Esophagus muscularis mucosa (tissue), 4 donors: Measurements from ENCODE around the gene CTU2. TPM values are rescaled to one million over a fixed set of nuclear protein-coding genes. Genes with fewer than 3 reads are reported as not detected.

Experiments used
- DNase-seq: peaks from one replicate; pipeline ENCODE4 v3.0.0-alpha.2; 2017; ENCODE audit errors: extremely low spot score
- H3K27ac ChIP-seq, 4 donors: fragments of 200-600 bp; sonication (generic); replicated peaks in 1 of 4; 1 replicate in 3 of 4; 2 replicates in 1 of 4; pipeline ENCODE4 v1.5.1; 2016 to 2019; ENCODE audit warnings: mild to moderate bottlenecking in 1 of 4
- H3K27me3 ChIP-seq, 4 donors: fragments of 200-600 bp; sonication (generic); one replicate each; pipeline versions ENCODE4 v1.5.1 to v1.6.0; 2016 to 2019
- H3K36me3 ChIP-seq, 4 donors: fragments of 200-600 bp; sonication (generic); one replicate each; pipeline ENCODE4 v1.5.1; 2016 to 2019
- H3K4me1 ChIP-seq, 4 donors: fragments of 200-600 bp; sonication (generic); one replicate each; pipeline ENCODE4 v1.5.1; 2016 to 2019
- H3K4me3 ChIP-seq, 4 donors: fragments of 200-600 bp; sonication (generic); 1 replicate in 2 of 4; 2 replicates in 2 of 4; pipeline ENCODE4 v1.5.1; 2016 to 2019; ENCODE audit warnings: mild to moderate bottlenecking in 4 of 4, moderate library complexity in 1 of 4
- H3K9me3 ChIP-seq, 4 donors: fragments of 200-600 bp; sonication (generic); 1 replicate in 3 of 4; 2 replicates in 1 of 4; pipeline ENCODE4 v1.5.1; 2016 to 2019
- CTCF ChIP-seq, 3 experiments: fragments of 200-600 bp in 2 of 3; fragments of 450-650 bp in 1 of 3; sonication (generic) in 2 of 3; IDR thresholded peaks; one replicate each; pipeline ENCODE4 v1.5.1; 2017 to 2019; ENCODE audit warnings: antibody characterized with exemption in 3 of 3, mild to moderate bottlenecking in 2 of 3, moderate library complexity in 1 of 3
- EP300 ChIP-seq: sonication (generic); formaldehyde crosslinking; IDR thresholded peaks from one replicate; pipeline ENCODE4 v1.6.1; 2017; ENCODE audit warnings: antibody characterized with exemption
- POLR2A ChIP-seq: fragments of 450-650 bp; IDR thresholded peaks from one replicate; pipeline ENCODE4 v1.6.1; 2017; ENCODE audit warnings: antibody characterized with exemption, moderate library complexity, mild to moderate bottlenecking, low read depth
- POLR2AphosphoS5 ChIP-seq, 2 donors: sonication (generic); formaldehyde crosslinking; IDR thresholded peaks; one replicate each; pipeline ENCODE4 v1.6.1; 2017; ENCODE audit warnings: antibody characterized with exemption in 2 of 2
- WGBS: methylation state at CpG from one replicate; pipeline ENCODE4 v1.1.5; 2018; 5-methylcytosine and 5-hydroxymethylcytosine counted together
- intact Hi-C: fragments of 100-400 bp; cut with DNase I; formaldehyde crosslinking; loops from one replicate; pipeline ENCODE4 v1.15.1; 2023
- total RNA-seq, 4 donors: library from RNA; depleted of rRNA; stranded (reverse); fragments of >200 nt; gene quantifications; one replicate each; pipeline versions ENCODE4 v1.1.0 to v1.2.1, GENCODE V29; 2016

Gene CTU2
- total RNA-seq, 4 donors from 2014 or later = 8.9 to 14.7 (median 10.3) TPM

- no peak overlapping the region for H3K4me3 ChIP-seq
- 86% methylated on average over 10 of the region's 10 CpGs for WGBS
- no peaks in the 10 kb centered on the region for H3K27me3 ChIP-seq
- intact Hi-C loops = loop anchor here (5.0 kb wide), 1 partner anchor 46 kb away; the partner anchor contains the start of genes CTU2 and RNF166
- no peak overlapping the region for H3K27ac ChIP-seq
- TF ChIP-seq POLR2AphosphoS5 (IDR thresholded peaks at IDR 0.05) = no peak
- TF ChIP-seq CTCF (IDR thresholded peaks at IDR 0.05) = no peak
- TF ChIP-seq POLR2A = no peak
- TF ChIP-seq EP300 = no peak
- H3K36me3 ChIP-seq = peaks cover 5 to 25% (median 15%) of the 10 kb centered on the region in 4 donors
- peaks cover 16 to 26% (median 22%) of the 10 kb centered on the region in 4 donors for H3K4me1 ChIP-seq
- no peak for DNase-seq
- H3K9me3 ChIP-seq = no peaks in the 10 kb centered on the region
These were observed 44.8 kb upstream of the CTU2 start for GRCh38 chr16:88661468-88661867.

DNA sequence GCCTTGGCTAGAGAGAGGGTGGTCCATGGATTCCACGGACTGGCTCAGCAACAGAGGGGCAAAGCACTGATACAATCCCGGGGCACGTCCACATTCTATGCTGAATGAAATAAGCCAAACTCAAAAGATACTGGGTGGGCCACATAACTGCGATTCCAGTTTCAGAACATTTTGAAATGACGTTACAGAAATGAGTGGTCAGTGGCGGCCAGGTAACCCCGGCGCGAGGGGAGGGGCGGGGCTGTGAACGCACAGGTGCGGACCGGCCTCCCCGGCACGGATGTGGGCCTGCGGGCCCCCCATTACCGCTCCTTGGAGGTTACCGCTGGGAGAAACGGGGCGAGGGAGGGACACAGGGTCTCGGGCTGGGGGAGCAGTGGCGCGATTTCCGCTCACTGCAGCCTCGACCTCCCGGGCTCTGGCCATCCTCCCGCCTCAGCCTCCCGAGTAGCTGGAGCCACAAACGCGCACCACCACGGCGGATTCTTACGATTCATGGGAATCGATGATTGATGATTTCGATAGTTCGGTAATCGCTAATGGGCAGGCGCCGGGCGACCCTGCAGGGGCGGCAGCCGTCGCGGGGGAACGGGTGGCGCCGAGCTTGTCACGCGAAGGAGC lies 44.0 kb upstream of the CTU2 start:
- H3K27ac ChIP-seq = peak overlapping the region; percentile 83 to 89 (median 86)
- peaks cover 16 to 26% (median 22%) of the 10 kb centered on the region in 4 donors for H3K4me1 ChIP-seq
- intact Hi-C loops = loop anchor here (5.0 kb wide), 1 partner anchor 45 kb away; the partner anchor contains the start of genes CTU2 and RNF166
- TF ChIP-seq POLR2A (no peak), CTCF (IDR thresholded peaks at IDR 0.05) (no peak), EP300 (no peak), POLR2AphosphoS5 (IDR thresholded peaks at IDR 0.05) (no peak)
- WGBS = 4% methylated on average over 14 of the region's 49 CpGs
- no peaks in the 10 kb centered on the region for H3K9me3 ChIP-seq
- peaks cover 4 to 19% (median 9%) of the 10 kb centered on the region in 4 donors for H3K36me3 ChIP-seq
- H3K27me3 ChIP-seq = no peaks in the 10 kb centered on the region
- peak overlapping the region; percentile 82 to 95 (median 88) for H3K4me3 ChIP-seq
- no peak for DNase-seq

- Histone ChIP-seq H3K36me3 (peaks cover 0 to 12% (median 2%) of the 10 kb centered on the region in 4 donors), H3K27ac (peak within 1 kb of the TSS; percentile 83 to 89 (median 86)), H3K4me3 (peak within 1 kb of the TSS; percentile 82 to 95 (median 88)), H3K4me1 (peaks cover 16 to 26% (median 22%) of the 10 kb centered on the region in 4 donors), H3K27me3 (no peaks in the 10 kb centered on the region), H3K9me3 (no peaks in the 10 kb centered on the region)
- TF ChIP-seq POLR2A = peak; percentile 43
- peak; percentile 93 to 95 for TF ChIP-seq POLR2AphosphoS5 (IDR thresholded peaks at IDR 0.05)
- TF ChIP-seq EP300 = no peak
- peak in 1 of 3 experiments; percentile 21 for TF ChIP-seq CTCF (IDR thresholded peaks at IDR 0.05)
- 0% methylated on average over 2 of the region's 88 CpGs for WGBS
- intact Hi-C loops = loop anchor here (5.0 kb wide), 1 partner anchor 44 kb away; the partner anchor contains the start of genes CTU2 and RNF166
- DNase-seq = peak; percentile 99
These were observed 43.3 kb upstream of the CTU2 start, which contains the start of gene MVD for GRCh38 chr16:88662843-88663606. Gene MVD, minus strand, starts transcription at chr16:88663091. Its CDS starts 11 bp downstream, at chr16:88663080.

- 72% methylated on average over 4 of the region's 4 CpGs for WGBS
- Histone ChIP-seq H3K4me3 (no peak overlapping the region), H3K36me3 (peaks cover 0 to 5% (median 0%) of the 10 kb centered on the region in 4 donors), H3K4me1 (peaks cover 16 to 26% (median 22%) of the 10 kb centered on the region in 4 donors), H3K9me3 (no peaks in the 10 kb centered on the region), H3K27ac (no peak overlapping the region), H3K27me3 (no peaks in the 10 kb centered on the region)
- no peak for DNase-seq
- TF ChIP-seq POLR2AphosphoS5 (IDR thresholded peaks at IDR 0.05) (peak; percentile 40 to 55), EP300 (no peak)
- intact Hi-C loops = no loop called here
These were observed 41.2 kb upstream of the CTU2 start for GRCh38 chr16:88665148-88665547.

GRCh38 chr16:88665570-88665969 lies 40.7 kb upstream of the CTU2 start:
- H3K27me3 ChIP-seq = no peaks in the 10 kb centered on the region
- 81% methylated on average over 3 of the region's 3 CpGs for WGBS
- no peak for DNase-seq
- no peak overlapping the region for H3K4me3 ChIP-seq
- TF ChIP-seq POLR2AphosphoS5 (IDR thresholded peaks at IDR 0.05) = no peak
- no peak for TF ChIP-seq POLR2A
- TF ChIP-seq EP300 = no peak
- no peak for TF ChIP-seq CTCF (IDR thresholded peaks at IDR 0.05)
- H3K36me3 ChIP-seq = peaks cover 0 to 5% (median 0%) of the 10 kb centered on the region in 4 donors
- intact Hi-C loops = no loop called here
- no peaks in the 10 kb centered on the region for H3K9me3 ChIP-seq
- H3K4me1 ChIP-seq = peaks cover 16 to 26% (median 22%) of the 10 kb centered on the region in 4 donors
- H3K27ac ChIP-seq = no peak overlapping the region
